GM23338 (cell line): ENCODE data around the gene TRAK1. TPM values are rescaled to one million over a fixed set of nuclear protein-coding genes. Genes with fewer than 3 reads are reported as not detected.

Experiments
- ATAC-seq: fragments of 200-7000 bp; cut with Tn5 transposase; 3 replicates; pipeline ENCODE4 v1.9.1; 2020
- DNase-seq: peaks from one replicate; pipeline ENCODE4 v3.0.0-alpha.2; 2015; ENCODE audit warnings: low spot score
- H2AFZ ChIP-seq: fragments of 200-600 bp; sonication (generic); 2 replicates; pipeline ENCODE4 v1.8.0; 2016; ENCODE audit warnings: antibody characterized with exemption, mild to moderate bottlenecking, moderate library complexity
- H3F3A ChIP-seq: fragments of 200-600 bp; sonication (generic); replicated peaks from 2 replicates; pipeline ENCODE4 v1.8.0; 2017; ENCODE audit warnings: antibody characterized with exemption, mixed run types, low read depth
- H3K27ac ChIP-seq: fragments of 200-600 bp; sonication (generic); 2 replicates; pipeline ENCODE4 v1.6.1; 2016; ENCODE audit warnings: low read depth
- H3K27me3 ChIP-seq: fragments of 200-600 bp; sonication (generic); 2 replicates; pipeline ENCODE4 v1.8.0; 2016; ENCODE audit warnings: mild to moderate bottlenecking, mixed run types, moderate library complexity; ENCODE audit not compliant: insufficient read depth
- H3K36me3 ChIP-seq: fragments of 200-600 bp; sonication (generic); 2 replicates; pipeline ENCODE4 v1.8.0; 2016; ENCODE audit warnings: mild to moderate bottlenecking; ENCODE audit not compliant: insufficient read depth
- H3K4me1 ChIP-seq: fragments of 200-600 bp; sonication (generic); 2 replicates; pipeline ENCODE4 v1.8.0; 2016; ENCODE audit warnings: mild to moderate bottlenecking, moderate library complexity; ENCODE audit not compliant: insufficient read depth
- H3K4me2 ChIP-seq: fragments of 200-600 bp; sonication (generic); 2 replicates; pipeline ENCODE4 v1.7.1; 2017; ENCODE audit warnings: mixed run types
- H3K4me3 ChIP-seq: fragments of 200-600 bp; sonication (generic); 2 replicates; pipeline ENCODE4 v1.6.1; 2016; ENCODE audit warnings: mixed run types
- H3K79me2 ChIP-seq: fragments of 200-600 bp; sonication (generic); replicated peaks from 2 replicates; pipeline ENCODE4 v1.8.0; 2017; ENCODE audit warnings: mild to moderate bottlenecking; ENCODE audit not compliant: insufficient read depth
- H3K9me2 ChIP-seq: fragments of 200-600 bp; sonication (generic); 2 replicates; pipeline ENCODE4 v1.8.0; 2017; ENCODE audit not compliant: insufficient read depth
- H4K20me1 ChIP-seq: fragments of 200-600 bp; sonication (generic); replicated peaks from 2 replicates; pipeline ENCODE4 v1.8.0; 2017; ENCODE audit warnings: mild to moderate bottlenecking; ENCODE audit not compliant: insufficient read depth
- H3K27ac Mint-ChIP-seq: 2 replicates; pipeline ENCODE4 v1.8.0; 2020; ENCODE audit warnings: inconsistent platforms, mild to moderate bottlenecking, moderate library complexity, mixed read lengths
- H3K27me3 Mint-ChIP-seq: 3 replicates; pipeline ENCODE4 v1.8.0; 2022; ENCODE audit warnings: low read depth, mild to moderate bottlenecking, moderate library complexity, mixed read lengths, inconsistent platforms; ENCODE audit not compliant: insufficient read depth, poor library complexity
- H3K36me3 Mint-ChIP-seq: 3 replicates; pipeline ENCODE4 v1.8.0; 2021; ENCODE audit warnings: low read depth, mild to moderate bottlenecking, inconsistent platforms, moderate library complexity, mixed read lengths
- H3K4me1 Mint-ChIP-seq: 3 replicates; pipeline ENCODE4 v1.8.0; 2020; ENCODE audit warnings: mild to moderate bottlenecking, inconsistent platforms, mixed read lengths
- H3K4me3 Mint-ChIP-seq: 3 replicates; pipeline ENCODE4 v1.8.0; 2021; ENCODE audit warnings: moderate library complexity, mild to moderate bottlenecking, inconsistent platforms, mixed read lengths
- H3K9me3 Mint-ChIP-seq: 3 replicates; pipeline ENCODE4 v1.8.0; 2020; ENCODE audit warnings: moderate library complexity, mild to moderate bottlenecking, inconsistent platforms, mixed read lengths
- CREB1 ChIP-seq: fragments of 250-450 bp; sonication (Bioruptor Pico); IDR thresholded peaks from 2 replicates; pipeline ENCODE4 v1.5.0; 2020; ENCODE audit warnings: low read depth, mild to moderate bottlenecking, moderate library complexity
- ETS1 ChIP-seq: IDR thresholded peaks from 2 replicates; pipeline ENCODE4 v1.6.1; 2016; ENCODE audit warnings: antibody characterized with exemption
- EZH2 ChIP-seq: fragments of 200-600 bp; sonication (generic); IDR thresholded peaks from one replicate; pipeline ENCODE4 v1.8.0; 2017; ENCODE audit warnings: antibody characterized with exemption, mild to moderate bottlenecking, low read depth; ENCODE audit not compliant: unreplicated experiment
- EZH2phosphoT487 ChIP-seq: fragments of 200-600 bp; sonication (generic); IDR thresholded peaks from one replicate; pipeline ENCODE4 v1.8.1; 2018; ENCODE audit warnings: antibody characterized with exemption; ENCODE audit not compliant: unreplicated experiment
- JUNB ChIP-seq: IDR thresholded peaks from one replicate; pipeline ENCODE4 v1.6.1; 2016; ENCODE audit warnings: antibody characterized with exemption; ENCODE audit not compliant: unreplicated experiment
- NANOG ChIP-seq: IDR thresholded peaks from 2 replicates; pipeline ENCODE4 v1.6.1; 2016; ENCODE audit warnings: antibody characterized with exemption, borderline replicate concordance
- POLR2AphosphoS5 ChIP-seq: IDR thresholded peaks from 2 replicates; pipeline ENCODE4 v1.6.1; 2016; ENCODE audit warnings: antibody characterized with exemption, low read depth
- REST ChIP-seq: IDR thresholded peaks from one replicate; pipeline ENCODE4 v1.6.1; 2018; ENCODE audit warnings: antibody characterized with exemption; ENCODE audit not compliant: unreplicated experiment
- STAT1 ChIP-seq: IDR thresholded peaks from one replicate; pipeline ENCODE4 v1.6.1; 2016; ENCODE audit warnings: antibody characterized with exemption; ENCODE audit not compliant: unreplicated experiment
- ZNF114 ChIP-seq: fragments of 250-450 bp; sonication (Bioruptor Pico); IDR thresholded peaks from 2 replicates; pipeline ENCODE4 v1.5.0; 2020; ENCODE audit warnings: mild to moderate bottlenecking, moderate library complexity
- ZNF331 ChIP-seq: fragments of 250-450 bp; sonication (Bioruptor Pico); IDR thresholded peaks from 2 replicates; pipeline ENCODE4 v1.5.0; 2020; ENCODE audit warnings: low read depth, mild to moderate bottlenecking, moderate library complexity
- polyA plus RNA-seq: library from polyadenylated mRNA; unstranded; fragments of >200 nt; fragmentation: Nextera tagmentation; extraction: Ambion mirVana; gene quantifications from 2 replicates; pipeline ENCODE4 v1.2.1, GENCODE V29; 2016
- total RNA-seq: library from RNA; depleted of rRNA; stranded (reverse); fragments of >200 nt; shearing (Covaris generic); gene quantifications from 2 replicates; pipeline ENCODE4 v1.2.3, GENCODE V29; 2014

Gene TRAK1
- total and polyA plus RNA-seq, 2 experiments from 2014 or later, result 13.4 to 47.4 TPM

GRCh38 chr3:42159147-42159546, 68.0 kb downstream of the TRAK1 start:
- Histone ChIP-seq H3K4me1 (peaks cover 27% of the 10 kb centered on the region), H2AFZ (no peak overlapping the region), H3K4me2 (peak overlapping the region; percentile 80), H3K27me3 (no peaks in the 10 kb centered on the region), H3K36me3 (no peaks in the 10 kb centered on the region), H3K4me3 (peak overlapping the region; percentile 58), H3K9me2 (no peaks in the 10 kb centered on the region), H3K27ac (peak overlapping the region; percentile 76; the same call in 1 of the 2 replicates), H3K79me2 (peaks cover 36% of the 10 kb centered on the region), H4K20me1 (no peaks in the 10 kb centered on the region; the same call in 1 of the 2 replicates), H3F3A (no peaks in the 10 kb centered on the region)
- DNase-seq, result no peak
- Mint-ChIP-seq H3K36me3 (no peaks in the 10 kb centered on the region), H3K4me1 (peaks cover 31% of the 10 kb centered on the region), H3K9me3 (no peaks in the 10 kb centered on the region), H3K4me3 (peak overlapping the region; percentile 79), H3K27ac (peak overlapping the region; percentile 89; the same call in 1 of the 2 replicates), H3K27me3 (no peaks in the 10 kb centered on the region)
- ATAC-seq, result no peak
- TF ChIP-seq ETS1 (no peak), EZH2phosphoT487 (no peak), ZNF114 (no peak), ZNF331 (CRISPR knock-in tag) (no peak), CREB1 (CRISPR knock-in tag) (no peak), NANOG (no peak), EZH2 (no peak), STAT1 (no peak), REST (no peak), POLR2AphosphoS5 (no peak), JUNB (no peak)

GRCh38 chr3:42159706-42160472, 68.7 kb downstream of the TRAK1 start:
- Mint-ChIP-seq H3K4me1 (peaks cover 33% of the 10 kb centered on the region), H3K9me3 (no peaks in the 10 kb centered on the region), H3K27me3 (no peaks in the 10 kb centered on the region), H3K27ac (peak overlapping the region; percentile 89), H3K4me3 (peak overlapping the region; percentile 79), H3K36me3 (no peaks in the 10 kb centered on the region)
- Histone ChIP-seq H3K4me1 (peaks cover 27% of the 10 kb centered on the region), H3K9me2 (no peaks in the 10 kb centered on the region), H2AFZ (no peak overlapping the region), H3K4me2 (peak overlapping the region; percentile 80), H3K27ac (peak overlapping the region; percentile 93), H3K27me3 (no peaks in the 10 kb centered on the region), H3K79me2 (peaks cover 44% of the 10 kb centered on the region), H3K36me3 (no peaks in the 10 kb centered on the region), H3K4me3 (peak overlapping the region; percentile 58), H3F3A (no peaks in the 10 kb centered on the region), H4K20me1 (peaks cover 6% of the 10 kb centered on the region; the same call in 1 of the 2 replicates)
- peak; percentile 95 for ATAC-seq
- DNase-seq, result peak; percentile 95
- peak; percentile 32; the same call in 1 of the 2 replicates for TF ChIP-seq CREB1 (CRISPR knock-in tag)
- TF ChIP-seq POLR2AphosphoS5, result peak; percentile 60
